ENCODE results near the gene ANKRD2.

- TF ChIP-seq EP300 (IDR thresholded peaks at IDR 0.05) (no peak), POLR2A (IDR thresholded peaks at IDR 0.05) (no peak)
Measured at GRCh38 chr10:97542169-97543024, 30.2 kb upstream of the ANKRD2 start.
